ENCODE data around the gene MRPS18A.

DNA sequence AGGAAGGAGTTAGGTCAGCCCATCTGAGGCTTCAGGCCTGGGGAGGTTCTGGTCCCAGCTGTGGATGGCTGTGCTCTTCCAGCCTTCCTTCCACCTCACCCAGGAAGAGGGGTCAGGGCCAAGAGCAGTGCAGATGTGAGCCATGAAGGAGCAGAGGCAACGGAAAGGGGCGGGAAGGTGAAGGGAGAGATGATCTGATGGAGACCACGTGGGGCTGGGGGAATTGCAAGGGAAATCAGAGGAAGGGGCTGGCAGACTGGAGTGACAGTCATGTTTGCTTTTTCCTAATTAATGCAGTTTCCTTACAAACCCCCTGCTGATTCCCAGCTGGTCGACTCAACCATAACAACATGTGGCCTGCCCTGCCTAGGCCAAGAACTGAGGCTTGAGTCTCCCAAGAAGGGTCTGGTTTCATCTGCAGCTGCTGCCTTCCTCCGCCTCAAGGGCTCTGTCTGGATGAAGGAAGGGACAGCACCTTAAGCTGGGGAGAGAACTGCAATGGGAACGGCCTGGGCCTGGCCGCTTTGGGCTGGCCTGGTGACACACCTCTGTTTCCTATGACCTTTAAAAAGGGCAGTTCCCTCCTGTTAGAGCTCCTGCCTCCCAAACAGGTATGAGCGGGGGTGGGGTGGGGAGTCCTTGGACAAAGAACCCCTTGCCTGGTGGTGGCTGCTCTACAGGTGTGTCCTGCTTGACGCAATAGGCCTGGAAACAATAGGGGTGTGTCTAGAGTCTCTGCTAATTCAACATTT, 7.8 kb upstream of the MRPS18A start:
- TF ChIP-seq, protein P1, sequence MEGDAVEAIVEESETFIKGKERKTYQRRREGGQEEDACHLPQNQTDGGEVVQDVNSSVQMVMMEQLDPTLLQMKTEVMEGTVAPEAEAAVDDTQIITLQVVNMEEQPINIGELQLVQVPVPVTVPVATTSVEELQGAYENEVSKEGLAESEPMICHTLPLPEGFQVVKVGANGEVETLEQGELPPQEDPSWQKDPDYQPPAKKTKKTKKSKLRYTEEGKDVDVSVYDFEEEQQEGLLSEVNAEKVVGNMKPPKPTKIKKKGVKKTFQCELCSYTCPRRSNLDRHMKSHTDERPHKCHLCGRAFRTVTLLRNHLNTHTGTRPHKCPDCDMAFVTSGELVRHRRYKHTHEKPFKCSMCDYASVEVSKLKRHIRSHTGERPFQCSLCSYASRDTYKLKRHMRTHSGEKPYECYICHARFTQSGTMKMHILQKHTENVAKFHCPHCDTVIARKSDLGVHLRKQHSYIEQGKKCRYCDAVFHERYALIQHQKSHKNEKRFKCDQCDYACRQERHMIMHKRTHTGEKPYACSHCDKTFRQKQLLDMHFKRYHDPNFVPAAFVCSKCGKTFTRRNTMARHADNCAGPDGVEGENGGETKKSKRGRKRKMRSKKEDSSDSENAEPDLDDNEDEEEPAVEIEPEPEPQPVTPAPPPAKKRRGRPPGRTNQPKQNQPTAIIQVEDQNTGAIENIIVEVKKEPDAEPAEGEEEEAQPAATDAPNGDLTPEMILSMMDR (IDR thresholded peaks at IDR 0.05): no peak
- no peak for TF ChIP-seq EZH2 (IDR thresholded peaks at IDR 0.05)
- TF ChIP-seq EZH2phosphoT487 (IDR thresholded peaks at IDR 0.05): no peak
